Germinal center (tissue), 1 donor: ENCODE results near the gene SP6.

Experiments used
- DNase-seq: peaks from one replicate; pipeline ENCODE4 v3.0.0; 2012; ENCODE audit warnings: mixed read lengths, low spot score

Gene SP6

DNA sequence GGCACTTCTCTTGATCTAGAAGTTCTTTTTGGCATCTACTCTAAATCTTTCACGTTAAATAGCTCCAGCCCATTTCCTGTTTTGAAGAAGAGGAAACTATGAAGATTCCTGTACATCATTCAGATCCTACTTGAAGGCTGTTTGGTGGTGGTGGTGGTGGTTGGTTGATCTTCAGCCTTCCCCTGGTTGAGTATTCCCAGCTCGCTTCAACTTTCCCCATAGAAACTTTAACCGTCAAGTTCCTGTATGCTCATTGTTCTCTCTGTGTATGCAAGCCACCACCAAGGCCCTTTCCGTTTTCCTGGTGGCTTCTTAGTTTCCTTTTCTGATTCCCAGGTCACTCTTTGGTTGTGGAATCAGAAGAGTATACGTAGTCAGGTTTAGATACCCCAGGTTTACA, 16.2 kb downstream of the SP6 start:
- DNase-seq: no peak

- DNase-seq: no peak
Measured at GRCh38 chr17:47831934-47832327, 19.0 kb downstream of the SP6 start.

DNA sequence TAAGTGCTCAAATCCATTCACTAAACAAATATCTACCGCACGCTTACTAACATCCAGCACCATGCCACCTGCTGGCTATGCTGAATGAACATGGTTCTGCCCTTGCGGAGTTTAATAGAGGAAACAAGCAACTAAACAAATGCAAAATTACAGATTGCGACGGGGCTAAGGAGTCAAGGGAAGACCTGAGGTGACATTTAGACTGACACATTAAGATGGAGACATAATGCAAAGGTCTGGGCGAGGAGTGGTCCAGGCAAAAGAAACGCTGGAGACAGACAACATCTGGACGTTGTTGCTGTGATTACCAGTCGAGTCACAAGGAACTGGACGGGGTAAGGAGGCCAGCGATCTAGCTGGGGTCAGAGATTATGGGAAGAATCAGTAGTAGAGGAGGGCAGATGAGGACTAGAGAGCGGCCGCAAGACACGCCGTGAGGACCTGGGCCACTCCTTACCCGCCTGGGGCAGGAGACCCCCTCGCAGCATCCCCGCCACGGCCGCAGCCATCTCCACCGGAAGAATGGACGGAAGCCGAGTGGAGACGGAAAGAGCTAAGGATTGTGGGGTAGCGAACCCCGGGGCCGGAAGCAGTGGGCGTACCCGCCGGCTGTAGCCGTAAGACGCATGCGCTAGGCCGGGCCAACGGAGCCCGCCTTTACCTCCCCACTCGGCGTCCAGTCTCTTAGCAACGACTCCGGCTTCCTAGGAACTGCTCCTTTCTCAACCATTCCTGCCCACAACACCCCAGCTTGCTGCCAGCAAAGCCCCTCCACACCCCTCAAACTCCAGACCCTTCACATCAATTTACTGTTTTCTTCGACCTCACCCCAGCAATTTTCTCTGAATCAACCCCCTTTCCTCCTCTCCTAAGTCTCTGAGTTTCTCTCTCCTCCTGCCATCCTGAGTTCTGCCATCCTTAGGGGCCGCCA, 19.7 kb downstream of the SP6 start, which contains the start of the genes LRRC46 and MRPL10:
Gene LRRC46 (plus strand): TSS at position 668 of the 931 bp plus-strand sequence. CDS start 320 bp downstream, outside the sequence.
Gene MRPL10 (minus strand): TSS at position 539 of the 931 bp plus-strand sequence. CDS start 30 bp downstream, at position 509.
- DNase-seq: peak; percentile 97

- no peak for DNase-seq
Measured at GRCh38 chr17:47830396-47831002, 20.5 kb downstream of the SP6 start.

- no peak for DNase-seq
Measured at GRCh38 chr17:47829870-47830269, 21.1 kb downstream of the SP6 start.

DNA sequence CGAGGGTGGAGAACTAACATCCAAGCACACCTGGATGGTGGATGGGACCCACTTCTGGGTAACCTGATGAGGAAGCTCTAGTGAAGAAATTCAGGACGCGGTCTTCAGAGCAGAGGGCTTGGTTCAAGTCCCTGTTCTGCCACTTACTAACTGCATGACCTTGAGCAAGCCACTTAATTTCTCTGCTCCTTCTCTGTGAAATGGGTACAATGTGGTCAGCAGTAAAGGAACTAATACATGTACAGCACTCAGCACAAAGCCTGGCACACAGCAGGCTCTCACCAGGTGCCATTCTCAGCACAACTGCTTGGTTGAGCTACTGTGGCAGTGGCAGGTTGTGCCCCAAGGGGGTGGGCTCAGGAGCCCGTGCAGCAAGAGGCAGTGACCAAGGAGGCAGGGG, 27.4 kb downstream of the SP6 start:
- no peak for DNase-seq

GRCh38 chr17:47822785-47823184, 28.2 kb downstream of the SP6 start:
- DNase-seq: no peak

- peak; percentile 77 for DNase-seq
Measured at GRCh38 chr17:47821424-47822391, 29.3 kb downstream of the SP6 start, which contains the start of gene OSBPL7. OSBPL7 (minus strand) TSS chr17:47821794; CDS start chr17:47820278, 1,516 bp downstream.

DNA sequence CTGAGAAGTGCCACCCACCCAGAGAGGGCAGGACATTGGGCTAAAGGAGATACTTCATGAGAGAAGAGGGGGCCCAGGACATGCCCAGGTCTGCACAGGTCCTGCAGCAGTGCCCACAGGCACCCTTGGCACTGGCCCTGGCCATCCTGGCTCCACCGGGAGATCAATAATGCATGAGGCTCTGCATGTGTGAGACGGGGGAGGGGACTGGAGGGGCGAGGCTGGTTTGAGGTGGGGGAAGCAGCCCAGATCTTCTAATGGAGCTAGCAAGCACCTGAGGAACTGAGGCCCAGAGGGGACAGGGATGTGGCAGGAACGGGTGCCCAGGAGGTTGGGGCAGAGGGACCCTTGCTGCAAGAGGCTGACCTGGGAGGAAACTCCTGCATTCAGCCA, 29.9 kb downstream of the SP6 start:
- DNase-seq: no peak

- DNase-seq: no peak
Measured at GRCh38 chr17:47820033-47820789, 30.8 kb downstream of the SP6 start.

DNA sequence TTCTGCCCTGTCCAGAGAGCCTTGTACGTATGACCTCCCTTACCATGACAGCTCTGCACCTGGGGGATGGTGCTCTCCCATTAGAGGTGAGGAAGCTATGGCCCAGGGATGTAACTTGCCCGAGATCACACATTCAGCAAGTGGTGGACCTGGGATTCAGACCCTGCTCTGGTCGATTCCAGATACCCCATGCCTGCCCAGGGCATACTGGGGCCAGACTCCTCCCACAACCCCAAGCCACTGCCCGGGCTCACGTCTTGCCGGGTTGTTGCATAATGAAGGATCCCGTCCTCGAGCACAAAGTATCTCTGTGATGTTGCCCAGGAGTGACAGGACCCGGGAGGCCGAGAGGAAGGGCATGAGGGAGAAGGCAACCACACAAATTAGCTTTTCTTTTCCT, 31.5 kb downstream of the SP6 start:
- no peak for DNase-seq

GRCh38 chr17:47818002-47818695, 32.8 kb downstream of the SP6 start:
- DNase-seq: no peak

DNA sequence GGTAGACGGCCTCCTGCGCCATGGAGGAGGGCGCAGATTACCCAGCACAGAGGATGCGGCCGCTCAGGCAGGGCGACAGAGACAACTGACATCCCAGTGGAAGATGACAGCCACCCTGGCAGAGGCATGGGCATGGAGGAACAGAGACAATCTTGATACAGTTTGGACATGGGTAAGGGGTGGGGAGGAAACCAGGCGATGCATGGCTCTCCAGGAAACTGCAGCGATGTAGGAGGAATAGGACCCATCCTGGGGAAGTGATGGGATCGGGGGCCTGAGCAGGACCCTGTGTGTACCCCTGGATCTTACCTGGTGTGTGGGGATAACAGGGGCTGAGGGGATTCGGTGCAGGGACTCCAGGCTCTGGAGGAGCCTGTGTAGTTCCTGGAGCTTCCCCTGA, 34.0 kb downstream of the SP6 start:
- DNase-seq: no peak

- DNase-seq: no peak
Measured at GRCh38 chr17:47816111-47816735, 34.7 kb downstream of the SP6 start.

DNA sequence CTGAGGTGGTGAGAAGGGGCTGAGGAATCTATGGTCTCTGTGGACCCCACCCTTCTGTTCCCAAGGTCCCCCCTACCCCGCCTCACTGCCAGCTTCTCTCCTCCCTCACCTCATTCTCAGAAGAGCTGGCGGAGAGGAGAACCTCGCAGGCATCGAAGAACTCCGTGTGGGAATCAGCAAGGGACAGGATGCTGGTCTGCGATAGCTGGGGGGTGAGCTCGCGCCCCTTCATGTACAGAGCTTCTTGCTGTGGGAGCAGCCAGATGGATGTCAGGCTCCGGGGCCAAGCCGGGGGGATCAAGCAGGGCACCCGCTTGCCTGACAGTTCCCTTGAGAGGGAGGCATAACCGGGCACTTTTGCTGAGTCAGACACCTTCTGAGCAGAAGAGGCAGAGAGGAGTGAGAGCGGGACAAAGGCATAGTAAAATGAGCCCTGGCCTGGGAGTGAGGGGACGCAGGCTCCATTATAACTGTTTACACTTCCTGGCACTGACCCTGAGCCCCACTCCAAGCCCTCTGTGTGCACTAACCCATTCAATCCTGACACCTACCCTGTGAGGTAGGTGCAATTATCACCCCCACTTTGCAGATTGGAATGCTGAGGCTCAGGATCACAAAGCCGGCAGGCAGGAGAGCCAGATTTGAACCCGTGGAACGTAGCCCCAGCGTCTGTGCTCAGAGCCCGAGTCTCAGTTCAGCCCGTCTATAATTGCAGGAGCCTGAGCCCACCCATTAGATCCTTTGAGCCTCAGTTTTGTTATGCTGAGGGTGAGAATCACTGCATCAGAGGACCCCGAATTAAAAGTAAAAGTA, 35.7 kb downstream of the SP6 start:
- no peak for DNase-seq

DNA sequence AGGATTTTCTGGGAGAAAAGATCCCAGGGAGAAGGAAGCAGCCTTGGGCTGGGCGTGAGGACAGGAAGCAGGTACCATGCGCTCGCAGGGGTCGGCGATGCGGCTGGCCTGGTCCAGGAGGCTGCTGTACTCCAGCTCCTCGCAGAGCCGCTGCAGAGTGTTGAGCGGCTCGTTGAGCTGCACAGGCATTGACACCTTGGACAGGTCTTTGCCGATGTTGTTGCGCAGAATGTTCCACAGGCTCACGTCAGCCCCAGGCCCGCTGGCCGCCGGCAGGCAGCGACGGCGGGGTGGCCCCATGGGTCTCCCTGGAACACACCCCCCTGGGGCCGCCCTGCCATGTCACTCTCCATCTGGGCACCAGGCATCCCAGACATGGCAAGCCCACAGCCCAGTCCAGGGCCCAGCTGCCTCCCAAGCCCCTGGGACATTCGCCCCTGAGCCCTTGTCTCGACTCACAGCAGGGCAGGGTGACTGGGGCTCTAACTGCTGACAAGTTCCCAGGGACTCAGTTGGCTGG, 37.4 kb downstream of the SP6 start:
- no peak for DNase-seq

DNA sequence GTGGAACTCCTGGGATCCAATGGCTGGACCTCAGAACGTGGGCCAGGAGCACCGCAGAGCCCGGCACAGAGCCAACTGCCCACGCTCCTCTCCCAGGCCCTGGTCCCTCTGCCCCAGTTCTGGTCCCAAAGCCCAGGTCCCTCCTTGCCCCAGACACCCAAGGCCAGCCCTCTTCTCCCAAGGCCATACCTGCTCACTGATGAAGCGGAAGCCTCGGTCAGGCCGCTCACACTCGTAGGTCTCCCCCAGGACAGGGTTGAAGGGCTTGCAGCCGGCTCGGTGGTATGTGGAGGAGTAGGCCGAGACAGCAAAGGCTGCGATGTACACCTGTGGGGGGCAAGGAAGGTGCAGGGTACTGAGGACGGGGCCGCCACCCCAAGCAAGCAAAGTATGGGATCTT, 37.9 kb downstream of the SP6 start:
- no peak for DNase-seq

GRCh38 chr17:47812146-47812920, 38.6 kb downstream of the SP6 start:
- no peak for DNase-seq
